SU-DHL-6 (cell line): ENCODE measurements around the gene ADAMTS8.

ENCODE experiments used
- H2AFZ ChIP-seq: fragments of 200-600 bp; sonication (generic); 2 replicates; pipeline ENCODE4 v1.6.1; 2014; ENCODE audit warnings: low read depth, mild to moderate bottlenecking, moderate library complexity, mixed read lengths, antibody characterized with exemption, low read length; ENCODE audit not compliant: severe bottlenecking
- H3F3A ChIP-seq: fragments of 200-600 bp; shearing (Covaris generic); 2 replicates; pipeline ENCODE4 v1.6.0; 2016; ENCODE audit warnings: antibody characterized with exemption, mild to moderate bottlenecking; ENCODE audit not compliant: insufficient read depth
- H3K27ac ChIP-seq: fragments of 200-600 bp; sonication (generic); 2 replicates; pipeline ENCODE4 v1.5.1; 2016; ENCODE audit warnings: low read depth, mild to moderate bottlenecking, low read length, moderate library complexity, mixed read lengths
- H3K27me3 ChIP-seq: fragments of 200-600 bp; sonication (generic), shearing (Covaris generic); 2 replicates; pipeline ENCODE4 v1.6.0; 2014; ENCODE audit warnings: mild to moderate bottlenecking, low read length
- H3K36me3 ChIP-seq: fragments of 200-600 bp; sonication (generic); 2 replicates; pipeline ENCODE4 v1.6.1; 2014; ENCODE audit warnings: mild to moderate bottlenecking, low read length, mixed read lengths
- H3K4me2 ChIP-seq: fragments of 300-600, 200-600 bp; shearing (Covaris generic), sonication (generic); 2 replicates; pipeline ENCODE4 v1.6.0; 2014; ENCODE audit warnings: low read length, low read depth, mild to moderate bottlenecking; ENCODE audit not compliant: poor library complexity, severe bottlenecking
- H3K4me3 ChIP-seq: fragments of 200-600 bp; sonication (generic); 2 replicates; pipeline ENCODE4 v1.5.1; 2014; ENCODE audit warnings: antibody characterized with exemption, low read length, mild to moderate bottlenecking, mixed read lengths; ENCODE audit not compliant: insufficient read depth, poor library complexity, severe bottlenecking
- H3K79me2 ChIP-seq: fragments of 200-600 bp; sonication (generic); 2 replicates; pipeline ENCODE4 v1.6.1; 2014; ENCODE audit warnings: mild to moderate bottlenecking, low read length, moderate library complexity; ENCODE audit not compliant: insufficient read depth
- H3K9ac ChIP-seq: fragments of 200-600 bp; sonication (generic); 2 replicates; pipeline ENCODE4 v1.7.0; 2014; ENCODE audit warnings: mild to moderate bottlenecking, low read length
- H3K9me2 ChIP-seq: fragments of 200-600 bp; sonication (generic); replicated peaks from 2 replicates; pipeline ENCODE4 v1.6.1; 2014; ENCODE audit warnings: low read length; ENCODE audit not compliant: insufficient read depth
- H3K9me3 ChIP-seq: fragments of 200-600 bp; sonication (generic); 2 replicates; pipeline ENCODE4 v1.6.1; 2014; ENCODE audit warnings: low read length, mixed read lengths; ENCODE audit not compliant: insufficient read depth
- H4K20me1 ChIP-seq: fragments of 200-600 bp; sonication (generic); 2 replicates; pipeline ENCODE4 v1.6.1; 2014; ENCODE audit warnings: low read depth, mild to moderate bottlenecking, antibody characterized with exemption, low read length, moderate library complexity, mixed read lengths
- EZH2phosphoT487 ChIP-seq: fragments of 200-600 bp; sonication (generic), shearing (Covaris generic); conservative IDR thresholded peaks from 2 replicates; pipeline ENCODE4 v1.6.1; 2018; ENCODE audit warnings: mild to moderate bottlenecking, antibody characterized with exemption, low read length, moderate library complexity, mixed read lengths
- TF ChIP-seq, protein P1 (sequence below): fragments of 200-600 bp; sonication (generic); IDR thresholded peaks from one replicate; pipeline ENCODE4 v1.5.1; 2017; ENCODE audit warnings: antibody characterized with exemption, mild to moderate bottlenecking, low read length, moderate library complexity; ENCODE audit not compliant: insufficient read depth, poor library complexity, severe bottlenecking

The ADAMTS8 gene

DNA sequence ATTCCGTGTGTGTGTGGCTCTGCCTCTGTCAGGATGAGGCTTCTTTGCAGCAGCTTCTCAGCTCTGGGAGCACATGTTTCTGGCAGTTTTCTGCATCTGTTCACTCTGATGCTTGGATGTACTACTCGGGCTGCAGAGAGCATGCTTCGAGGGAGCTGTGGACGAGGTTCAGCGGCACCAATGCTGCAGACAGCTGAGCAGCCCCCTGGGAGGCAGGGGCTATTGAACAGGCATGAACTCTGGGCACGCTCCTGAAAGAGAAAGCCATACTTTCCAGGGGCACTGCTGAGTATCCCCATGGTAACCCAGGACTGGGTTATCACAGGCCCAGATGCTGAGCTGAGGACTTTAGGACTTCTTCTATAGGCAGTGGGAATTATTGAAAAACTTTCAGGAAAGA lies 33.8 kb downstream of the ADAMTS8 start:
- H3K9me3 ChIP-seq, result no peaks in the 10 kb centered on the region
- no peaks in the 10 kb centered on the region for H3K36me3 ChIP-seq
- H3K9me2 ChIP-seq, result no peaks in the 10 kb centered on the region
- no peak overlapping the region for H3K27ac ChIP-seq
- no peak overlapping the region for H3K9ac ChIP-seq
- TF ChIP-seq, protein P1, sequence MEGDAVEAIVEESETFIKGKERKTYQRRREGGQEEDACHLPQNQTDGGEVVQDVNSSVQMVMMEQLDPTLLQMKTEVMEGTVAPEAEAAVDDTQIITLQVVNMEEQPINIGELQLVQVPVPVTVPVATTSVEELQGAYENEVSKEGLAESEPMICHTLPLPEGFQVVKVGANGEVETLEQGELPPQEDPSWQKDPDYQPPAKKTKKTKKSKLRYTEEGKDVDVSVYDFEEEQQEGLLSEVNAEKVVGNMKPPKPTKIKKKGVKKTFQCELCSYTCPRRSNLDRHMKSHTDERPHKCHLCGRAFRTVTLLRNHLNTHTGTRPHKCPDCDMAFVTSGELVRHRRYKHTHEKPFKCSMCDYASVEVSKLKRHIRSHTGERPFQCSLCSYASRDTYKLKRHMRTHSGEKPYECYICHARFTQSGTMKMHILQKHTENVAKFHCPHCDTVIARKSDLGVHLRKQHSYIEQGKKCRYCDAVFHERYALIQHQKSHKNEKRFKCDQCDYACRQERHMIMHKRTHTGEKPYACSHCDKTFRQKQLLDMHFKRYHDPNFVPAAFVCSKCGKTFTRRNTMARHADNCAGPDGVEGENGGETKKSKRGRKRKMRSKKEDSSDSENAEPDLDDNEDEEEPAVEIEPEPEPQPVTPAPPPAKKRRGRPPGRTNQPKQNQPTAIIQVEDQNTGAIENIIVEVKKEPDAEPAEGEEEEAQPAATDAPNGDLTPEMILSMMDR, result no peak
- TF ChIP-seq EZH2phosphoT487, result no peak
- H3K79me2 ChIP-seq, result no peaks in the 10 kb centered on the region
- H3F3A ChIP-seq, result no peaks in the 10 kb centered on the region
- H3K4me2 ChIP-seq, result no peak overlapping the region
- H3K4me3 ChIP-seq, result no peak overlapping the region
- H3K27me3 ChIP-seq, result no peaks in the 10 kb centered on the region
- H2AFZ ChIP-seq, result no peak overlapping the region
- no peaks in the 10 kb centered on the region for H4K20me1 ChIP-seq

GRCh38 chr11:130391711-130392110 lies 36.7 kb downstream of the ADAMTS8 start:
- Histone ChIP-seq H3K27me3 (no peaks in the 10 kb centered on the region), H3K9me2 (no peaks in the 10 kb centered on the region), H2AFZ (no peak overlapping the region), H3F3A (no peaks in the 10 kb centered on the region), H3K9me3 (no peaks in the 10 kb centered on the region), H3K4me2 (no peak overlapping the region), H3K36me3 (no peaks in the 10 kb centered on the region), H3K79me2 (no peaks in the 10 kb centered on the region), H3K4me3 (no peak overlapping the region), H3K9ac (no peak overlapping the region), H3K27ac (no peak overlapping the region), H4K20me1 (no peaks in the 10 kb centered on the region)
- no peak for TF ChIP-seq EZH2phosphoT487
- TF ChIP-seq, protein P1, result no peak

GRCh38 chr11:130390071-130390758 lies 38.2 kb downstream of the ADAMTS8 start:
- TF ChIP-seq, protein P1, result no peak
- Histone ChIP-seq H4K20me1 (no peaks in the 10 kb centered on the region), H3K27ac (no peak overlapping the region), H3F3A (no peaks in the 10 kb centered on the region), H2AFZ (no peak overlapping the region), H3K79me2 (no peaks in the 10 kb centered on the region), H3K27me3 (no peaks in the 10 kb centered on the region), H3K4me2 (no peak overlapping the region), H3K36me3 (no peaks in the 10 kb centered on the region), H3K9me3 (no peaks in the 10 kb centered on the region), H3K9ac (no peak overlapping the region), H3K4me3 (no peak overlapping the region), H3K9me2 (no peaks in the 10 kb centered on the region)
